CD14-positive monocyte (primary cell): ENCODE results near the gene RNPS1. TPM values are rescaled to one million over a fixed set of nuclear protein-coding genes. Genes with fewer than 3 reads are reported as not detected.

Experiments
- DNase-seq, 3 donors: peaks; one replicate each; pipeline ENCODE4 v3.0.0-alpha.2; 2011 to 2022
- H2AFZ ChIP-seq: 2 replicates; pipeline ENCODE4 v1.6.0; 2012; ENCODE audit warnings: mild to moderate bottlenecking, low read depth, low read length, inconsistent platforms; ENCODE audit not compliant: insufficient read depth, poor library complexity, severe bottlenecking
- H3K27ac ChIP-seq, 2 donors: 1 replicate in 1 of 2; 2 replicates in 1 of 2; pipeline ENCODE4 v1.5.1; 2012 to 2013; ENCODE audit warnings: low read length in 2 of 2, control low read depth in 1 of 2, inconsistent platforms in 1 of 2, low read depth in 1 of 2, mild to moderate bottlenecking in 1 of 2
- H3K27me3 ChIP-seq, 2 donors: one replicate each; pipeline versions ENCODE4 v1.6.0 to v1.6.1; 2011 to 2013; ENCODE audit warnings: low read length in 2 of 2; ENCODE audit not compliant: control insufficient read depth in 2 of 2, insufficient read depth in 2 of 2
- H3K36me3 ChIP-seq, 2 donors: replicated peaks in 1 of 2; 1 replicate in 1 of 2; 2 replicates in 1 of 2; pipeline versions ENCODE4 v1.5.1 to v1.6.1; 2012 to 2013; ENCODE audit warnings: low read length in 2 of 2, control low read depth in 1 of 2, inconsistent platforms in 1 of 2, mild to moderate bottlenecking in 1 of 2; ENCODE audit not compliant: insufficient read depth in 2 of 2, control insufficient read depth in 1 of 2
- H3K4me1 ChIP-seq, 2 donors: 1 replicate in 1 of 2; 2 replicates in 1 of 2; pipeline versions ENCODE4 v1.5.1 to v1.6.1; 2012 to 2013; ENCODE audit warnings: low read length in 2 of 2, control low read depth in 1 of 2, inconsistent platforms in 1 of 2, mild to moderate bottlenecking in 1 of 2, moderate library complexity in 1 of 2; ENCODE audit not compliant: insufficient read depth in 2 of 2, control insufficient read depth in 1 of 2
- H3K4me2 ChIP-seq: replicated peaks from 2 replicates; pipeline ENCODE3; 2012; ENCODE audit warnings: low read length, moderate library complexity, mild to moderate bottlenecking; ENCODE audit not compliant: poor library complexity, severe bottlenecking; ENCODE audit errors: extremely low read depth
- H3K4me3 ChIP-seq, 3 experiments: fragments of 200-600 bp in 1 of 3; sonication (generic) in 1 of 3; replicated peaks in 1 of 3; 1 replicate in 2 of 3; 2 replicates in 1 of 3; pipeline ENCODE4 v1.5.1; 2011 to 2013; ENCODE audit warnings: low read length in 3 of 3, mild to moderate bottlenecking in 3 of 3, control low read depth in 2 of 3, low read depth in 2 of 3, inconsistent platforms in 1 of 3, moderate library complexity in 1 of 3
- H3K79me2 ChIP-seq: 2 replicates; pipeline ENCODE4 v1.6.0; 2012; ENCODE audit warnings: mild to moderate bottlenecking, control low read depth, inconsistent platforms, low read length, moderate library complexity; ENCODE audit not compliant: insufficient read depth
- H3K9ac ChIP-seq: 2 replicates; pipeline ENCODE4 v1.6.0; 2017; ENCODE audit warnings: low read length, mild to moderate bottlenecking; ENCODE audit not compliant: insufficient read depth, poor library complexity, severe bottlenecking
- H3K9me3 ChIP-seq, 2 donors: replicated peaks in 1 of 2; 1 replicate in 1 of 2; 2 replicates in 1 of 2; pipeline versions ENCODE4 v1.5.1 to v1.6.1; 2012 to 2013; ENCODE audit warnings: low read length in 2 of 2, control low read depth in 1 of 2; ENCODE audit not compliant: control insufficient read depth in 1 of 2, insufficient read depth in 1 of 2
- H4K20me1 ChIP-seq: 2 replicates; pipeline ENCODE4 v1.6.0; 2012; ENCODE audit warnings: mild to moderate bottlenecking, low read length, control low read depth, moderate library complexity; ENCODE audit not compliant: insufficient read depth
- H3K27ac Mint-ChIP-seq, 7 donors: one replicate each; pipeline ENCODE4 v1.8.0; 2020; ENCODE audit warnings: mild to moderate bottlenecking in 7 of 7, mixed read lengths in 7 of 7, moderate library complexity in 6 of 7, inconsistent platforms in 2 of 7
- H3K27me3 Mint-ChIP-seq, 3 donors: one replicate each; pipeline ENCODE4 v1.8.0; 2021 to 2022; ENCODE audit warnings: low read depth in 3 of 3, mild to moderate bottlenecking in 3 of 3, mixed read lengths in 3 of 3, moderate library complexity in 3 of 3, inconsistent platforms in 1 of 3
- H3K36me3 Mint-ChIP-seq, 2 donors: one replicate each; pipeline ENCODE4 v1.8.0; 2020; ENCODE audit warnings: mixed read lengths in 2 of 2, inconsistent platforms in 1 of 2, mild to moderate bottlenecking in 1 of 2
- H3K4me1 Mint-ChIP-seq: one replicate; pipeline ENCODE4 v1.8.0; 2020; ENCODE audit warnings: mild to moderate bottlenecking, mixed read lengths
- H3K4me3 Mint-ChIP-seq, 2 donors: one replicate each; pipeline ENCODE4 v1.8.0; 2020; ENCODE audit warnings: mild to moderate bottlenecking in 2 of 2, mixed read lengths in 2 of 2, moderate library complexity in 1 of 2
- H3K9me3 Mint-ChIP-seq, 7 donors: one replicate each; pipeline ENCODE4 v1.8.0; 2020 to 2022; ENCODE audit warnings: mixed read lengths in 7 of 7, mild to moderate bottlenecking in 6 of 7, moderate library complexity in 6 of 7, inconsistent platforms in 2 of 7
- WGBS: methylation state at CpG from one replicate; pipeline ENCODE4 v1.1.5; 2013; ENCODE audit warnings: missing lambda C conversion rate; ENCODE audit not compliant: insufficient coverage; 5-methylcytosine and 5-hydroxymethylcytosine counted together
- intact Hi-C, 2 donors: fragments of 100-400 bp; cut with micrococcal nuclease; formaldehyde crosslinking; loops; one replicate each; pipeline versions ENCODE4 v1.15.0 to v1.15.1; 2023
- polyA plus RNA-seq, 3 donors: library from polyadenylated mRNA; depleted of rRNA in 1 of 3; unstranded in 2 of 3; stranded (reverse) in 1 of 3; fragments of 300-500 nt in 2 of 3; fragments of >200 nt in 1 of 3; fragmentation: Illumina TruSeq in 2 of 3; gene quantifications; 1 replicate in 2 of 3; 2 replicates in 1 of 3; pipeline ENCODE4 v1.2.3, GENCODE V29; 2012 to 2021
- TF ChIP-seq, protein P1 (sequence below): fragments of 200-600 bp; IDR thresholded peaks from one replicate; pipeline ENCODE4 v1.8.0; 2022; ENCODE audit warnings: antibody characterized with exemption, mild to moderate bottlenecking

RNPS1 gene
- polyA plus RNA-seq, 3 donors = 93.7 to 176 (median 106) TPM

DNA sequence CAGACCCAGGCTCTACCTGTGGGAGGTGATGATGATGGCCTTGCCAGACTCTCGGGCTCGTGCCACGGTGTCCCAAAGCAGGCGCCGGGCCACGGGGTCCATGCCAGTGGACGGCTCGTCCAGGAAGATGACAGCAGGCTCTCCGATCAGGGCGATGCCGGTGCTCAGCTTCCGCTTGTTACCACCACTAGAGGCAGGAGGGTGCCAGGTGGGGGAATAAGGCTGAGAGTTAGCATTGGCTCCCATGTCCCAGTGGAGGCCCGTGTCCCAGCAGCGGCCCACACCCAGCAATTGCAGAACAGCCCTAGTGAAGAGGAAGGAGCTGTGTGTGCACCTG is 10.3 kb upstream of the RNPS1 start:
- Histone ChIP-seq H3K4me3 (no peak overlapping the region), H3K27ac (no peak overlapping the region), H3K9ac (no peak overlapping the region), H3K79me2 (no peaks in the 10 kb centered on the region), H3K9me3 (no peaks in the 10 kb centered on the region), H2AFZ (no peak overlapping the region), H3K4me1 (peaks cover 0 to under 1% of the 10 kb centered on the region in 2 donors), H4K20me1 (no peaks in the 10 kb centered on the region), H3K27me3 (no peaks in the 10 kb centered on the region), H3K36me3 (no peaks in the 10 kb centered on the region), H3K4me2 (no peak overlapping the region)
- Mint-ChIP-seq H3K36me3 (peaks cover 0 to 5% of the 10 kb centered on the region in 2 donors), H3K4me3 (no peak overlapping the region), H3K9me3 (no peaks in the 10 kb centered on the region), H3K27ac (no peak overlapping the region), H3K4me1 (no peaks in the 10 kb centered on the region), H3K27me3 (peaks cover 2 to 3% (median 3%) of the 10 kb centered on the region in 3 donors)
- DNase-seq = no peak
- TF ChIP-seq, protein P1, sequence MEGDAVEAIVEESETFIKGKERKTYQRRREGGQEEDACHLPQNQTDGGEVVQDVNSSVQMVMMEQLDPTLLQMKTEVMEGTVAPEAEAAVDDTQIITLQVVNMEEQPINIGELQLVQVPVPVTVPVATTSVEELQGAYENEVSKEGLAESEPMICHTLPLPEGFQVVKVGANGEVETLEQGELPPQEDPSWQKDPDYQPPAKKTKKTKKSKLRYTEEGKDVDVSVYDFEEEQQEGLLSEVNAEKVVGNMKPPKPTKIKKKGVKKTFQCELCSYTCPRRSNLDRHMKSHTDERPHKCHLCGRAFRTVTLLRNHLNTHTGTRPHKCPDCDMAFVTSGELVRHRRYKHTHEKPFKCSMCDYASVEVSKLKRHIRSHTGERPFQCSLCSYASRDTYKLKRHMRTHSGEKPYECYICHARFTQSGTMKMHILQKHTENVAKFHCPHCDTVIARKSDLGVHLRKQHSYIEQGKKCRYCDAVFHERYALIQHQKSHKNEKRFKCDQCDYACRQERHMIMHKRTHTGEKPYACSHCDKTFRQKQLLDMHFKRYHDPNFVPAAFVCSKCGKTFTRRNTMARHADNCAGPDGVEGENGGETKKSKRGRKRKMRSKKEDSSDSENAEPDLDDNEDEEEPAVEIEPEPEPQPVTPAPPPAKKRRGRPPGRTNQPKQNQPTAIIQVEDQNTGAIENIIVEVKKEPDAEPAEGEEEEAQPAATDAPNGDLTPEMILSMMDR = no peak
- 100% methylated on average over 2 of the region's 14 CpGs for WGBS
- intact Hi-C loops = loop anchor here in 1 of 2 donors (10.0 kb wide), 1 partner anchor 227 kb away; no protein-coding TSS in a partner anchor

DNA sequence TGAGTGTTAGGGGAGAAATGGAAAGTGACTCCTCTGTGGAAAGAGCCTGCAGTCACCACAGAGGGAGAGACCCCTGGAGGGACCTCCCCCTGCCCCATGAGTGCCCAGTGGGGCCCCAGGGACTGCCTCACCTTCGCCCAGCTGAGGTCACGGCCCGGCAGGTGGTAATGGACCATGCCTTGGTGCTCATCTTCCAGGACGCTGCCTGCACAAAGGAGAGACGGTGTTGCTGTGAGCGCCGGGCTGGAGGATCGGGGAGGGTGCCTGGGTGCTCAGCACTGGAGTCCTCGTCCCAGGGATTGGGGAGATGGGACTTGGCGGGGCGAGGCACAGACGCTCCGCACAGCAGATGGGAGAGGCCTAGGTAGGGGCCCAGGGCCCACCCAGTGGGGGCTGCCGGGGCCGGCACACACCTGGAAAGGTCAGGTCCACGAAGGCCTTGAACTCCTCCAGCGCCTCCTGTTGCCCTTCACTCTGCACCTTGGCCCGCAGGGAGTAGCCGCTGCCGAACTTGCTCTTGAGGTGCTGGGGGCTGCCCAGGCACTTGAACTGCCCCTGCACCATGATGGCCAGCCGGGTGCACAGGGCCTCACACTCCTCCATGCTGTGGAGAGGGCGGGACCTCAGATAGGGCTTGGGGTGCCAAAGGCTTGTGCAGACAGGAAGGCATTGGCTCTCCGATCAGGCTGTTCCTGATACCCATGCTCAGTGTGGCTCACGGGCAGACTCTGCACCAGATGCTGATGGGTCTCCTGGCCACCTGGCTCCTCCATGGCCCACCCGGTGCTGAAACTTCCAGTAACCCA is 9.7 kb upstream of the RNPS1 start:
- Mint-ChIP-seq H3K4me1 (peaks cover 4% of the 10 kb centered on the region), H3K36me3 (peaks cover 0 to 5% of the 10 kb centered on the region in 2 donors), H3K4me3 (no peak overlapping the region), H3K9me3 (no peaks in the 10 kb centered on the region), H3K27me3 (peaks cover 3 to 6% (median 3%) of the 10 kb centered on the region in 3 donors), H3K27ac (no peak overlapping the region)
- Histone ChIP-seq H3K4me2 (no peak overlapping the region), H3K4me3 (no peak overlapping the region), H3K79me2 (no peaks in the 10 kb centered on the region), H4K20me1 (no peaks in the 10 kb centered on the region), H3K9me3 (no peaks in the 10 kb centered on the region), H3K9ac (no peak overlapping the region), H2AFZ (no peak overlapping the region), H3K36me3 (no peaks in the 10 kb centered on the region), H3K4me1 (peaks cover 1 to 6% of the 10 kb centered on the region in 2 donors), H3K27me3 (no peaks in the 10 kb centered on the region), H3K27ac (no peak overlapping the region)
- no peak for DNase-seq
- WGBS = 97% methylated on average over 23 of the region's 25 CpGs
- intact Hi-C loops = loop anchor here in 1 of 2 donors (10.0 kb wide), 1 partner anchor 227 kb away; no protein-coding TSS in a partner anchor
- TF ChIP-seq, protein P1 = no peak
